Fibroblast of the aortic adventitia (primary cell): ENCODE data around the gene F2RL1. TPM values are rescaled to one million over a fixed set of nuclear protein-coding genes. Genes with fewer than 3 reads are reported as not detected.
"Not testable (repeated sequence)": the region's sequence is repeated elsewhere in the genome, so short reads cannot be mapped to it uniquely, and the experiment has no call there.

Source experiments
- DNase-seq: peaks from one replicate; pipeline ENCODE4 v3.0.0-alpha.2; 2010; ENCODE audit warnings: low read depth
- H3K4me3 ChIP-seq: 2 replicates; pipeline ENCODE4 v1.5.1; 2011; ENCODE audit warnings: low read depth, mild to moderate bottlenecking, control low read depth, low read length, moderate library complexity
- total RNA-seq: library from RNA; depleted of rRNA; stranded (reverse); fragments of >200 nt; gene quantifications from 2 replicates; pipeline ENCODE4 v1.2.3, GENCODE V29; 2012; ENCODE audit warnings: low replicate concordance
- TF ChIP-seq, protein P1 (sequence below): IDR thresholded peaks from 2 replicates; pipeline ENCODE4 v1.5.1; 2011; ENCODE audit warnings: mild to moderate bottlenecking, low read length, control low read depth, inconsistent platforms; ENCODE audit not compliant: insufficient read depth

F2RL1 gene
- total RNA-seq, 1 donor, result 35.1 TPM

DNA sequence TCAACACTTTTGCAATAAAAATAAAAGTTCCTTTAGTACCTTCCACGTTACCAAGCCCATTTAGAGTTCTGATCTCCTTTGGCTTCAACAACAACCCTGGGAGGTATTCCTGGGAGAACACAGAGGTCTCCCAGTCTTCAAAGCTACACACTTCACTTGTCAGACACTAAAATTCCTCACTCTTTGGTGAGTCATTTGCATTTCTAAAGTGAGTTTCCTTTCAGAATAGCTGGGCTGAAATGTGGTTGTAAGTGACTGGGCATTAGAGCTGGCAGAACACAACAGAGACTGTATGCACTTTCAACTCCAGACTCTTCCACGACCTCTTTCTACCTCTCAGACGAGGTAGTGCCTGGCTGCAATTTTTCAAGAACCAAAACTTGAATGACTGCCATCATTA is 11.5 kb upstream of the F2RL1 start:
- peak; percentile 75 for DNase-seq
- no peak overlapping the region for H3K4me3 ChIP-seq
- TF ChIP-seq, protein P1, sequence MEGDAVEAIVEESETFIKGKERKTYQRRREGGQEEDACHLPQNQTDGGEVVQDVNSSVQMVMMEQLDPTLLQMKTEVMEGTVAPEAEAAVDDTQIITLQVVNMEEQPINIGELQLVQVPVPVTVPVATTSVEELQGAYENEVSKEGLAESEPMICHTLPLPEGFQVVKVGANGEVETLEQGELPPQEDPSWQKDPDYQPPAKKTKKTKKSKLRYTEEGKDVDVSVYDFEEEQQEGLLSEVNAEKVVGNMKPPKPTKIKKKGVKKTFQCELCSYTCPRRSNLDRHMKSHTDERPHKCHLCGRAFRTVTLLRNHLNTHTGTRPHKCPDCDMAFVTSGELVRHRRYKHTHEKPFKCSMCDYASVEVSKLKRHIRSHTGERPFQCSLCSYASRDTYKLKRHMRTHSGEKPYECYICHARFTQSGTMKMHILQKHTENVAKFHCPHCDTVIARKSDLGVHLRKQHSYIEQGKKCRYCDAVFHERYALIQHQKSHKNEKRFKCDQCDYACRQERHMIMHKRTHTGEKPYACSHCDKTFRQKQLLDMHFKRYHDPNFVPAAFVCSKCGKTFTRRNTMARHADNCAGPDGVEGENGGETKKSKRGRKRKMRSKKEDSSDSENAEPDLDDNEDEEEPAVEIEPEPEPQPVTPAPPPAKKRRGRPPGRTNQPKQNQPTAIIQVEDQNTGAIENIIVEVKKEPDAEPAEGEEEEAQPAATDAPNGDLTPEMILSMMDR, result no peak

DNA sequence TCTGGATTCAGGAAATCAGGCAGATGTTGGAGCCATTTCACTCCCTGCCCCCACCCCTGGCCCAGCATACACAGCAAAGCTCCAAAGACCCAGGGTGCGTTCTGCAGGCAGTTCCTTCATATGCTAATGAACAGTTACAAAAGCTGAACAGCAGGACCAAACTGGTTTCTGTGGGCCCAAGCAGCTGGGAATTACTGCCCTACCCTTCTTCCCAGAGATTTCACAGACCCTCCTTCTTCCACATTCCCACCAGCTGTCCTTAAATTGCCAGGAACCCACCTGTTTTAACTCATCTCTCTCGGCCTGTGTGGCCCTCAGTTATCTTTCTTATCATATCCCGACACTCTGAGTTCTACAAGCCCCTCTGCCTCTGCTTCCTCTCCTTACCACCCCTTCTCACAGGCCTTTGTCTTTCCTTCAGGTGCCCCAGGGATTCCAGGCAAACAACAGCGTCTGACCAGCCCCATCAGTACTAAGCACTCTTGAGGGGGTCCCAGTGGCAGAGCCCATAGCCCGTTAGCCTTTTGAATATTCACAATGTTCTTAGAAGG is 10.6 kb upstream of the F2RL1 start:
- TF ChIP-seq, protein P1, result no peak
- no peak for DNase-seq
- H3K4me3 ChIP-seq, result no peak overlapping the region

DNA sequence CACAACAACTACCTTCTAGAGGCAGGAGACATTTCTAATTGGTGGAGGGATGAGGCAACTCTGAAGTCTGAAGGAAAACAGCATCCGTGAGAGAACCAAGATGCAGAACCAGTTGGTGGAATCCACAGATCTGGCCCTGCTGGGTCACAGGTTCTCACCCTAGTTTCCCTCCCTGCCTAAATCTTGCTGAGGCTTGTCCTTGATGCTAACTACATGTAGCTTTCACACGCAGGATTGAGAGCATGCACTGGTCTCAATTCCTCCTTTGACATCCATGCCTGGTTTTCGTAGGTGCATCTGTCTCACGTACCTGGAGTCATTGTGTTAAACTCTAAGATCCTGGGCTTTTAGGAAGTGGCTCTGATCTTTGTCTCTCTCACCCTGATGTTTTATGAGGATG is 9.7 kb upstream of the F2RL1 start:
- TF ChIP-seq, protein P1, result no peak
- no peak overlapping the region for H3K4me3 ChIP-seq
- DNase-seq, result no peak

DNA sequence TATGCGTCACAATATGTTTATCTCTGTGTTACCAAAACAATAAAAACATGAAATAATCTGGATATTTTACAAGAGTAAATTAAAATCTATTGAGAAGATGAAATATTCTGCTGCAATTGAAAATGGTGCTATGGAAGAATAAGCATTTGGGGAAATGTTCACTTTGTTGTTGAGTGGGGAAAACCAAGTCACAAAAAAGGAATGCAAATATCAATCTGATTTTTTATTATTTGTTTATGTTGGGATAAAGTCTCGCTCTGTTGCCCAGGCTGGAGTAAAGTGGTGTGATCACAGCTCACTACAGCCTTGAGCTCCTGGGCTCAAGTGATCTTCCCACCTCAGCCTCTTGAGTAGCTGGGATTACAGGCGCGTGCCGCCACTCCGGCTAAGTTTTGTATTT is 8.6 kb upstream of the F2RL1 start:
- TF ChIP-seq, protein P1, result no peak
- no peak for DNase-seq
- H3K4me3 ChIP-seq, result no peak overlapping the region

DNA sequence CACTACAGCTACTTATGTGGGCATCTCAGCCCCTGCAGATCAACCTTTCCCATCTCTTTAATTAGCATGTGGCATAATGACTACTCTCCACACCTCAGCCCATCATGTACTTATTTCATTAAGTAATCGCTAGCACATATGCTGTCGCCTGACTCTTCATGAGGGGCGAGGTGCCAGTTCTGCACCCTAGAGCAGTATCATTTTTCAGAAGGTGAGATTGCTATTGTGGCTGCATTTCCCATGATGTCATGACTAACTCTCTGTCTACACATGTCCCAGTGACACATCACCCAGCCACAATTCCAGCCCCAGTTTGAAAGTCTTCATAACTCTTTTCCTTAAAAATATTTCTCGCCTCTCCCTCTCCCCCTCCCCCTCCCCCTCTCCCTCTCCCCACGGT is 7.6 kb upstream of the F2RL1 start:
- no peak for DNase-seq
- H3K4me3 ChIP-seq, result no peak overlapping the region
- TF ChIP-seq, protein P1, result no peak

DNA sequence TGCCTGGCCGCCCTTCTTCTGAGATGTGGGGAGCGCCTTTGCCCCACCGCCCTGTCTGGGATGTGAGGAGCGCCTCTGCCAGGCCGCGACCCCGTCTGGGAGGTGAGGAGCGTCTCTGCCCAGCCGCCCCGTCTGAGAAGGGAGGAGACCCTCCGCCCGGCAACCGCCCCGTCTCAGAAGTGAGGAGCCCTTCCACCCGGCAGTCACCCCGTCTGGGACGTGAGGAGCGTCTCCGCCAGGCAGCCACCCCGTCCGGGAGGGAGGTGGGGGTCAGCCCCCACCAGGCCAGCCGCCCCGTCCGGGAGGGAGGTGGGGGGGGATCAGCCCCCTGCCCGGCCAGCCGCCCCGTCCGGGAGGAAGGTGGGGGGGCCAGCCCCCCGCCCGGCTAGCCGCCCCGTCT is 6.6 kb upstream of the F2RL1 start:
- H3K4me3 ChIP-seq, DNase-seq: not testable (repeated sequence)

DNA sequence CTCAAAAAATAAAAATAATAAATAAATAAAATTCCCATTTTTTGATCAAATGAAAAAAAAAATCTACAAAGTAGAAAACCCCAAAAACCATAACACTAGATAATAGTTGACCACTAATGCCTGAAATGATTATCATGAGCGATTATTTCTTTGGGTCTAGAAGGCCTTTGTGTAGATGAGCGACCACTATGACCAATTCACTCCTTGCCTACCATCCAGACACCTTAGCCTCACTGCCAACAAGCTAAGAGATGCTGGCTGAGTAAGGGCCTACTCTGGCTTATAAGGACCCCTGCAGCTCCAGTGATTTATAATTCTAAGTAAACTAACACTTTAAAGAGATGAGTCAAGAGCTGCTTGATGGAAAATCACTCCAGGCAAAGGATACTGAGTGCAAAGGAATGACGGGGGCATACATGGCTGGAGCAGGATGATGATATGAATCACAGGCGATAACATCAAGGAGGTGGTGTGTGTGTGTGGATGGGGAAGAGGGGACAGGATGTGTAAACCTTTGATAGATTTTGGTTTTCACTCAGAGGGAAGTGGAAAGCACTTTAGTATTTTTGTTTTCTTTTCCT is 4.8 kb upstream of the F2RL1 start:
- TF ChIP-seq, protein P1, result no peak
- no peak overlapping the region for H3K4me3 ChIP-seq
- DNase-seq, result peak; percentile 77
